ENCODE data around the gene FNTB. TPM values are rescaled to one million over a fixed set of nuclear protein-coding genes. Genes with fewer than 3 reads are reported as not detected.

Gene FNTB
- total and polyA plus RNA-seq, 9 of the 15 experiments (the other 6 are each of a cell fraction or from before 2014, with no cell fraction given) = 6.9 to 23.2 (median 12.2) TPM

GRCh38 chr14:65038966-65039365 is 52.3 kb downstream of the FNTB start:
- Histone ChIP-seq H3K4me3 (no peak overlapping the region), H3K79me2 (ENCODE audit: control insufficient read depth, insufficient read depth, low read length) (no peaks in the 10 kb centered on the region), H3K27me3 (ENCODE audit: control insufficient read depth in 2 of 2, insufficient read depth in 2 of 2, low read length in 2 of 2) (no peaks in the 10 kb centered on the region), H3K4me2 (ENCODE audit: insufficient read depth, low read length) (no peak overlapping the region), H3K36me3 (ENCODE audit: control insufficient read depth, insufficient read depth, low read length) (peaks cover 21% of the 10 kb centered on the region; the same call in 1 of the 3 replicates), H3K9me3 (replicated peaks; ENCODE audit: control insufficient read depth, insufficient read depth, low read depth, low read length) (no peaks in the 10 kb centered on the region), H3K27ac (ENCODE audit: extremely low read depth, low read depth, low read length) (no peak overlapping the region; the same call in 2 of the 3 replicates), H2AFZ (ENCODE audit: low read depth, low read length) (no peak overlapping the region; the same call in 1 of the 2 replicates), H3K9ac (ENCODE audit: insufficient read depth in 1 of 2, low read depth in 2 of 2, low read length in 2 of 2) (no peak overlapping the region), H4K20me1 (replicated peaks; ENCODE audit: control insufficient read depth, insufficient read depth, low read length) (no peaks in the 10 kb centered on the region), H3K9me1 (ENCODE audit: control insufficient read depth, insufficient read depth, low read length) (no peaks in the 10 kb centered on the region), H3K4me1 (replicated peaks in 1 of 2; ENCODE audit: control insufficient read depth in 2 of 2, insufficient read depth in 2 of 2, low read length in 2 of 2) (peaks cover 13 to 27% of the 10 kb centered on the region in 2 experiments)
- intact Hi-C loops (cut with micrococcal nuclease) = no loop called here
- no TSS peak for BruUV-seq (replicated peaks)
- WGBS (ENCODE audit: insufficient coverage, low coverage, missing lambda C conversion rate) = 77% methylated on average over 2 of the region's 2 CpGs
- ChIA-PET POLR2A (interaction anchor here (0.5 kb wide), 1 partner anchor 8 kb away, joined by 3 read pairs; no protein-coding TSS in a partner anchor), CTCF (ENCODE audit: low intra/inter-chr PET ratio) (no interaction called here)
- FAIRE-seq (no peak), ATAC-seq (no peak), DNase-seq (ENCODE audit: extremely low read depth in 1 of 4, low spot score in 3 of 4) (no peak)
- in situ Hi-C loops (cut with MboI) = no loop called here
- no peak for TF ChIP-seq ID3 (CRISPR knock-in tag; IDR thresholded peaks at IDR 0.05)
- no peak for TF ChIP-seq ID3 (tag; IDR thresholded peaks at IDR 0.05)
- TF ChIP-seq ZNF165 (CRISPR knock-in tag; IDR thresholded peaks at IDR 0.05; ENCODE audit: borderline replicate concordance) = no peak
- TF ChIP-seq SIN3A (IDR thresholded peaks at IDR 0.05; ENCODE audit: borderline replicate concordance in 2 of 2, control insufficient read depth in 1 of 2, low read depth in 2 of 2, low read length in 2 of 2) = no peak
- TF ChIP-seq, protein P1, sequence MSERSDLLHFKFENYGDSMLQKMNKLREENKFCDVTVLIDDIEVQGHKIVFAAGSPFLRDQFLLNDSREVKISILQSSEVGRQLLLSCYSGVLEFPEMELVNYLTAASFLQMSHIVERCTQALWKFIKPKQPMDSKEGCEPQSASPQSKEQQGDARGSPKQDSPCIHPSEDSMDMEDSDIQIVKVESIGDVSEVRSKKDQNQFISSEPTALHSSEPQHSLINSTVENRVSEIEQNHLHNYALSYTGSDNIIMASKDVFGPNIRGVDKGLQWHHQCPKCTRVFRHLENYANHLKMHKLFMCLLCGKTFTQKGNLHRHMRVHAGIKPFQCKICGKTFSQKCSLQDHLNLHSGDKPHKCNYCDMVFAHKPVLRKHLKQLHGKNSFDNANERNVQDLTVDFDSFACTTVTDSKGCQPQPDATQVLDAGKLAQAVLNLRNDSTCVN (CRISPR knock-in tag; IDR thresholded peaks at IDR 0.05) = no peak
- no peak for TF ChIP-seq ZNF212 (CRISPR knock-in tag; IDR thresholded peaks at IDR 0.05)
- no peak for TF ChIP-seq ZNF24 (IDR thresholded peaks at IDR 0.05)
- no peak for TF ChIP-seq RFX7 (CRISPR knock-in tag; IDR thresholded peaks at IDR 0.05)
- TF ChIP-seq ATF3 (IDR thresholded peaks at IDR 0.05) = no peak
- no peak for TF ChIP-seq ATF3 (CRISPR knock-in tag; conservative IDR thresholded peaks at IDR 0.05)
- TF ChIP-seq KDM2B (CRISPR knock-in tag; IDR thresholded peaks at IDR 0.05) = no peak
- TF ChIP-seq LCOR (CRISPR knock-in tag; IDR thresholded peaks at IDR 0.05) = no peak
- TF ChIP-seq ETV1 (tag; conservative IDR thresholded peaks at IDR 0.05; ENCODE audit: low read depth) = no peak
- no peak for TF ChIP-seq ZNF274 (IDR thresholded peaks at IDR 0.05; ENCODE audit: borderline replicate concordance, low read depth, low read length)
- TF ChIP-seq, protein P2, sequence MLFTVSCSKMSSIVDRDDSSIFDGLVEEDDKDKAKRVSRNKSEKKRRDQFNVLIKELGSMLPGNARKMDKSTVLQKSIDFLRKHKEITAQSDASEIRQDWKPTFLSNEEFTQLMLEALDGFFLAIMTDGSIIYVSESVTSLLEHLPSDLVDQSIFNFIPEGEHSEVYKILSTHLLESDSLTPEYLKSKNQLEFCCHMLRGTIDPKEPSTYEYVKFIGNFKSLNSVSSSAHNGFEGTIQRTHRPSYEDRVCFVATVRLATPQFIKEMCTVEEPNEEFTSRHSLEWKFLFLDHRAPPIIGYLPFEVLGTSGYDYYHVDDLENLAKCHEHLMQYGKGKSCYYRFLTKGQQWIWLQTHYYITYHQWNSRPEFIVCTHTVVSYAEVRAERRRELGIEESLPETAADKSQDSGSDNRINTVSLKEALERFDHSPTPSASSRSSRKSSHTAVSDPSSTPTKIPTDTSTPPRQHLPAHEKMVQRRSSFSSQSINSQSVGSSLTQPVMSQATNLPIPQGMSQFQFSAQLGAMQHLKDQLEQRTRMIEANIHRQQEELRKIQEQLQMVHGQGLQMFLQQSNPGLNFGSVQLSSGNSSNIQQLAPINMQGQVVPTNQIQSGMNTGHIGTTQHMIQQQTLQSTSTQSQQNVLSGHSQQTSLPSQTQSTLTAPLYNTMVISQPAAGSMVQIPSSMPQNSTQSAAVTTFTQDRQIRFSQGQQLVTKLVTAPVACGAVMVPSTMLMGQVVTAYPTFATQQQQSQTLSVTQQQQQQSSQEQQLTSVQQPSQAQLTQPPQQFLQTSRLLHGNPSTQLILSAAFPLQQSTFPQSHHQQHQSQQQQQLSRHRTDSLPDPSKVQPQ (CRISPR knock-in tag; IDR thresholded peaks at IDR 0.05; ENCODE audit: borderline replicate concordance) = no peak
- TF ChIP-seq SNRNP70 (optimal IDR thresholded peaks at IDR 0.05; ENCODE audit: low read depth, low read length) = no peak
- TF ChIP-seq JUNB (CRISPR knock-in tag; conservative IDR thresholded peaks at IDR 0.05) = no peak
- TF ChIP-seq NFIC (IDR thresholded peaks at IDR 0.05) = no peak
- no peak for TF ChIP-seq HNRNPLL (IDR thresholded peaks at IDR 0.05; ENCODE audit: low read depth, low read length, poor library complexity, severe bottlenecking)

Measured in K562 (cell line).